ENCODE results near the gene IFT81.
"Not testable (repeated sequence)": the region's sequence is repeated elsewhere in the genome, so short reads cannot be mapped to it uniquely, and the experiment has no call there.

The IFT81 gene

DNA sequence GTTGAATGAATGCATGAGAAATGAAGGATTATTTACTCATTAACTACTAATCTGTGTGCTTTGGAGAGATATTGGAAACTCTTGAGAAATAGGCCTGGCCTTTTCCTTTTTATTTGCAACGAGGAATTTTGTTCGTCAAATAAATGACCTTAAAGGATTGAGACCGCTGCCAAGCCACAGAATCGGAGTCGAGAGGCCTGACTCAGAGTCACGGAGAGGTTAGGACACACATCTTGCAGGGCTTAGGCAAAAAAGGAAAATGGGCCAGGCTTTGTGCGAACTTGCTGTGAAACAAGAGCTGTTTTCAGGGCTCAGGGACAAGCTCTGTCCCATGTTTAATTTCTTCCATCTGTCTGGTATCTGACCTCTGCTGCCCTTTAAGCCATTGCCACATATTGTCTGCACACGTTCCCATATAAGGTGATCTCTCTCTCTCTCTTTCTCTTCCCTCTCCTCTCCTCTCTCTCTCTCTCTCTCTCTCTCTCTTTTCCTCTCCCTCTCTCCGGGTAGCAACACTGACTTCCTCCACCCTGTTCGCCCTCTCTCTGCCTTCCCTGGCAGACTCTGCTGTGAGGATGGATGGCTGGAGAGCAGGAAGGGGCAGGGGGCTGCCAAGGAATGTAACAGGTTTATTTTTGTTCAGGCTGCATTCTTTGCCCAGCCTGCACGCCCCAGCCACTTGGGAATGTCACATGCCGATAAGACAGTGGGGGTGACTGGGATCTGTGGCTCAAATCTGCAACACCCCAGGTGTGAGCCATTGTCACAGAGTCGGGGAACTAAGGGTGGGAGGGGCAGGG, 14.9 kb upstream of the IFT81 start:
- H3K4me1 ChIP-seq (ENCODE audit: control insufficient read depth, insufficient read depth, low read length): peaks cover 33% of the 10 kb centered on the region
- H3K27ac ChIP-seq (ENCODE audit: low read length): peak overlapping the region; percentile 82
- H3K4me3 ChIP-seq (ENCODE audit: low read length in 2 of 2): peak overlapping the region; percentile 27 to 60
- H3K36me3 ChIP-seq (ENCODE audit: control insufficient read depth in 2 of 2, insufficient read depth in 2 of 2, low read length in 2 of 2): no peaks in the 10 kb centered on the region
- peak overlapping the region; percentile 51 to 65 for H3K9ac ChIP-seq (ENCODE audit: low read length in 2 of 2)
- H3K27me3 ChIP-seq (ENCODE audit: control insufficient read depth in 1 of 2, insufficient read depth in 2 of 2, low read length in 2 of 2): no peaks in the 10 kb centered on the region
- no peaks in the 10 kb centered on the region for H3K9me3 ChIP-seq (ENCODE audit: control insufficient read depth in 2 of 2, low read length in 2 of 2)

- Histone ChIP-seq H3K9me3 (ENCODE audit: control insufficient read depth in 2 of 2, low read length in 2 of 2) (no peaks in the 10 kb centered on the region), H3K27ac (ENCODE audit: low read length) (peak overlapping the region; percentile 82), H3K36me3 (ENCODE audit: control insufficient read depth in 2 of 2, insufficient read depth in 2 of 2, low read length in 2 of 2) (no peaks in the 10 kb centered on the region), H3K27me3 (ENCODE audit: control insufficient read depth in 1 of 2, insufficient read depth in 2 of 2, low read length in 2 of 2) (no peaks in the 10 kb centered on the region), H3K4me1 (ENCODE audit: control insufficient read depth, insufficient read depth, low read length) (peaks cover 31% of the 10 kb centered on the region), H3K4me3 (ENCODE audit: low read length in 2 of 2) (peak overlapping the region; percentile 27 to 60), H3K9ac (ENCODE audit: low read length in 2 of 2) (peak overlapping the region; percentile 51 to 65)
These were observed 14.2 kb upstream of the IFT81 start for GRCh38 chr12:110109837-110110535.

DNA sequence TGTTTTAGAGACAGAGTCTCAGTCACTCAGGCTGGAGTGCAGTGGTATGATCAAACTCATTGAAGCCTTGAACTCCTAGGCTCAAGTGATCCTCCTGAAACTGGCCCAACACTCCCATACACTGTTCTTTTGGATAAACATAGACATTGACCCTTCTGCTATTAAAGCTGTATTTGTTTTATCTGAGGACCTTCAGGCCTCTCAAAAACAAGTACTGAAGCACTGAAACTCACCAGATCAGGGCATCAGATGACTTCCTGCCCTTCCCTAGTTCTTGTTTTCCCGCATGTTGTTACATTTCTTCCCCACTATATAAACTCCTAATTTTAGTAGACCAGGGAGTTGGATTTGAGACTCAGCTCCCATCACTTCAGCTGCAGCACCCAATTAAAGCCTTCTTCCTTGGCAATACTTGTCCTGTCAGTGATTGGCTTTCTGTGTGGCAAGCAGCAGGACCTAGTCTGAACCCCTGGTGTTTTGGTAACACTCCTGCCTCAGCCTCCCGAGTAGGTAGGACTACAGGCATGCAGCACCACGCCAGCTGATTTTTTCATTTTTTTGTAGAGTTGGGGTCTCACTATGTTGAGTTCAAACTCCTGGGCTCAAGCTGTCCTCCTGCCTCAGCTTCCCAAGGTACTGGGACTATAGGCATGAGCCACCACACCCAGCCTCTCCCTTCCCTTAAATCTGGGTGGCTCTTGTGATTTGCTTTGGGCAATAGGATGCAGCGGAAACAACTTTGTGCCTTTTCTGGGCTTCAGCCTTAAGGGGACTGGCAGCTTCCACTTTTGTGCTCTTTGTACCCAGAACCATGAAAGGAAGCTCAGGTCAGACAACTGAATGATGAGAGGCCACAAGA, 12.5 kb upstream of the IFT81 start:
- no peaks in the 10 kb centered on the region for H3K9me3 ChIP-seq (ENCODE audit: control insufficient read depth in 2 of 2, low read length in 2 of 2)
- H3K4me3 ChIP-seq (ENCODE audit: low read length in 2 of 2): no peak overlapping the region
- peaks cover 28% of the 10 kb centered on the region for H3K4me1 ChIP-seq (ENCODE audit: control insufficient read depth, insufficient read depth, low read length)
- H3K27me3 ChIP-seq (ENCODE audit: control insufficient read depth in 1 of 2, insufficient read depth in 2 of 2, low read length in 2 of 2): no peaks in the 10 kb centered on the region
- no peak overlapping the region for H3K9ac ChIP-seq (ENCODE audit: low read length in 2 of 2)
- no peak overlapping the region for H3K27ac ChIP-seq (ENCODE audit: low read length)
- no peaks in the 10 kb centered on the region for H3K36me3 ChIP-seq (ENCODE audit: control insufficient read depth in 2 of 2, insufficient read depth in 2 of 2, low read length in 2 of 2)

GRCh38 chr12:110112335-110112660, 11.9 kb upstream of the IFT81 start:
- Histone ChIP-seq H3K4me3 (ENCODE audit: low read length in 2 of 2) (no peak overlapping the region), H3K36me3 (ENCODE audit: control insufficient read depth in 2 of 2, insufficient read depth in 2 of 2, low read length in 2 of 2) (no peaks in the 10 kb centered on the region), H3K27me3 (ENCODE audit: control insufficient read depth in 1 of 2, insufficient read depth in 2 of 2, low read length in 2 of 2) (no peaks in the 10 kb centered on the region), H3K4me1 (ENCODE audit: control insufficient read depth, insufficient read depth, low read length) (peaks cover 26% of the 10 kb centered on the region), H3K27ac (ENCODE audit: low read length) (no peak overlapping the region), H3K9ac (ENCODE audit: low read length in 2 of 2) (no peak overlapping the region), H3K9me3 (ENCODE audit: control insufficient read depth in 2 of 2, low read length in 2 of 2) (no peaks in the 10 kb centered on the region)

- no peak overlapping the region for H3K27ac ChIP-seq (ENCODE audit: low read length)
- peaks cover 5% of the 10 kb centered on the region for H3K4me1 ChIP-seq (ENCODE audit: control insufficient read depth, insufficient read depth, low read length)
- no peaks in the 10 kb centered on the region for H3K27me3 ChIP-seq (ENCODE audit: control insufficient read depth in 1 of 2, insufficient read depth in 2 of 2, low read length in 2 of 2)
- no peak overlapping the region for H3K9ac ChIP-seq (ENCODE audit: low read length in 2 of 2)
- no peak overlapping the region for H3K4me3 ChIP-seq (ENCODE audit: low read length in 2 of 2)
- H3K9me3 ChIP-seq (ENCODE audit: control insufficient read depth in 2 of 2, low read length in 2 of 2): no peaks in the 10 kb centered on the region
- H3K36me3 ChIP-seq (ENCODE audit: control insufficient read depth in 2 of 2, insufficient read depth in 2 of 2, low read length in 2 of 2): no peaks in the 10 kb centered on the region
These were observed 9.6 kb upstream of the IFT81 start for GRCh38 chr12:110114528-110114937.

GRCh38 chr12:110115675-110116074, 8.5 kb upstream of the IFT81 start:
- Histone ChIP-seq H3K9ac (ENCODE audit: low read length in 2 of 2) (no peak overlapping the region), H3K27ac (ENCODE audit: low read length) (no peak overlapping the region), H3K4me3 (ENCODE audit: low read length in 2 of 2) (no peak overlapping the region), H3K9me3 (ENCODE audit: control insufficient read depth in 2 of 2, low read length in 2 of 2) (no peaks in the 10 kb centered on the region), H3K27me3 (ENCODE audit: control insufficient read depth in 1 of 2, insufficient read depth in 2 of 2, low read length in 2 of 2) (no peaks in the 10 kb centered on the region), H3K4me1 (ENCODE audit: control insufficient read depth, insufficient read depth, low read length) (peaks cover 2% of the 10 kb centered on the region), H3K36me3 (ENCODE audit: control insufficient read depth in 2 of 2, insufficient read depth in 2 of 2, low read length in 2 of 2) (no peaks in the 10 kb centered on the region)

GRCh38 chr12:110116623-110117022, 7.5 kb upstream of the IFT81 start:
- no peak overlapping the region for H3K27ac ChIP-seq (ENCODE audit: low read length)
- H3K36me3 ChIP-seq (ENCODE audit: control insufficient read depth in 2 of 2, insufficient read depth in 2 of 2, low read length in 2 of 2): no peaks in the 10 kb centered on the region
- H3K4me1 ChIP-seq (ENCODE audit: control insufficient read depth, insufficient read depth, low read length): no peaks in the 10 kb centered on the region
- H3K4me3 ChIP-seq (ENCODE audit: low read length in 2 of 2): no peak overlapping the region
- no peak overlapping the region for H3K9ac ChIP-seq (ENCODE audit: low read length in 2 of 2)
- H3K27me3 ChIP-seq (ENCODE audit: control insufficient read depth in 1 of 2, insufficient read depth in 2 of 2, low read length in 2 of 2): no peaks in the 10 kb centered on the region
- no peaks in the 10 kb centered on the region for H3K9me3 ChIP-seq (ENCODE audit: control insufficient read depth in 2 of 2, low read length in 2 of 2)

GRCh38 chr12:110117210-110117609, 6.9 kb upstream of the IFT81 start:
- H3K9ac ChIP-seq (ENCODE audit: low read length in 2 of 2); H3K27me3 ChIP-seq (ENCODE audit: control insufficient read depth in 1 of 2, insufficient read depth in 2 of 2, low read length in 2 of 2); H3K4me1 ChIP-seq (ENCODE audit: control insufficient read depth, insufficient read depth, low read length); H3K27ac ChIP-seq (ENCODE audit: low read length); H3K9me3 ChIP-seq (ENCODE audit: control insufficient read depth in 2 of 2, low read length in 2 of 2); H3K4me3 ChIP-seq (ENCODE audit: low read length in 2 of 2); H3K36me3 ChIP-seq (ENCODE audit: control insufficient read depth in 2 of 2, insufficient read depth in 2 of 2, low read length in 2 of 2): not testable (repeated sequence)

- Histone ChIP-seq H3K27me3 (ENCODE audit: control insufficient read depth in 1 of 2, insufficient read depth in 2 of 2, low read length in 2 of 2) (no peaks in the 10 kb centered on the region), H3K9ac (ENCODE audit: low read length in 2 of 2) (no peak overlapping the region), H3K4me3 (ENCODE audit: low read length in 2 of 2) (no peak overlapping the region), H3K4me1 (ENCODE audit: control insufficient read depth, insufficient read depth, low read length) (no peaks in the 10 kb centered on the region), H3K36me3 (ENCODE audit: control insufficient read depth in 2 of 2, insufficient read depth in 2 of 2, low read length in 2 of 2) (no peaks in the 10 kb centered on the region), H3K27ac (ENCODE audit: low read length) (no peak overlapping the region), H3K9me3 (ENCODE audit: control insufficient read depth in 2 of 2, low read length in 2 of 2) (no peaks in the 10 kb centered on the region)
These were observed 6.0 kb upstream of the IFT81 start for GRCh38 chr12:110117956-110118685.

GRCh38 chr12:110122929-110123328, 1.2 kb upstream of the IFT81 start:
- Histone ChIP-seq H3K4me1 (ENCODE audit: control insufficient read depth, insufficient read depth, low read length) (peaks cover 8% of the 10 kb centered on the region), H3K9ac (ENCODE audit: low read length in 2 of 2) (no peak overlapping the region), H3K4me3 (ENCODE audit: low read length in 2 of 2) (no peak overlapping the region), H3K27me3 (ENCODE audit: control insufficient read depth in 1 of 2, insufficient read depth in 2 of 2, low read length in 2 of 2) (no peaks in the 10 kb centered on the region), H3K9me3 (ENCODE audit: control insufficient read depth in 2 of 2, low read length in 2 of 2) (no peaks in the 10 kb centered on the region), H3K36me3 (ENCODE audit: control insufficient read depth in 2 of 2, insufficient read depth in 2 of 2, low read length in 2 of 2) (no peaks in the 10 kb centered on the region), H3K27ac (ENCODE audit: low read length) (no peak overlapping the region)
